DMS79 (cell line): ENCODE measurements around the gene PTPRCAP.
A peak's percentile ranks its signal among the peaks of the same experiment; 100 is the strongest.

Experiments used
- DNase-seq: peaks from one replicate; lab custom pipeline; 2025; lab: John Stamatoyannopoulos, UW

The PTPRCAP gene

DNA sequence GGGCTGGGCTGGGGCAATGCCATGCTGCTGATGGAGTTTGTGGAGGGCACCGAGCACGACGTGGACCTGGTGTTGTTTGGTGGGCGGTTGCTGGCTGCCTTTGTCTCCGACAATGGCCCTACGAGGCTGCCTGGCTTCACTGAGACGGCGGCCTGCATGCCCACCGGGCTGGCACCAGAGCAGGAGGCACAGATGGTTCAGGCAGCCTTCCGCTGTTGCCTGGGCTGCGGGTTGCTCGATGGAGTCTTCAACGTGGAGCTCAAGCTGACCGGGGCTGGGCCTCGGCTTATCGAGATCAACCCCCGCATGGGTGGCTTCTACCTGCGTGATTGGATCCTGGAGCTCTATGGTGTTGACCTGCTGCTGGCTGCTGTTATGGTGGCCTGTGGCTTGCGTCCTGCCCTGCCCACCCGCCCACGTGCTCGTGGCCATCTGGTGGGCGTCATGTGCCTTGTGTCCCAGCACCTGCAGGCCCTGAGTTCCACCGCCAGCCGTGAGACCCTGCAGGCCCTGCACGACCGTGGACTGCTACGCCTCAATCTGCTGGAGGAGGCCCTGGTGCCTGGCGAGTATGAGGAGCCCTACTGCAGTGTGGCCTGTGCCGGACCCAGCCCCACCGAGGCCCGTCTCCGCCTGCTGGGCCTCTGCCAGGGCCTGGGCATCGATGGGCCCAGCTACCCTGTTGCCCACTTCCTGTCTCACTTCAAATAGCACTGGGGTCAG lies 13.4 kb downstream of the PTPRCAP start:
- DNase-seq: no peak

DNA sequence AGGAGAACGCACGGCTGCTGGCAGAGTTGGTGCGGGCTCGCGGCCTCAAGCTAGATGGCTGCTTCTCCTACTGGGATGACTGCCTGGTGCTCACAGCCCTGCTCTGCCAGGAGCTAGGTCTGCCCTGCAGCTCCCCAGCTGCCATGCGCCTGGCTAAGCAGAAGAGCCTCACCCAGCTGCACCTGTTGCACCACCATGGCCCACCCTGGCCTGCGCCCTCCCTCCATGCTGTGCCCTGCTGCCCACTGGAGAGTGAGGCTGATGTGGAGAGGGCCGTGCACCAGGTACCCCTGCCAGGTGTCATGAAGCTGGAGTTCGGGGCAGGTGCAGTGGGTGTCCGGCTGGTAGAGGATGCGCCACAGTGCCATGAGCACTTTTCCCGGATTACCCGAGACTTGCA lies 14.0 kb downstream of the PTPRCAP start:
- DNase-seq: no peak

- no peak for DNase-seq
Measured at GRCh38 chr11:67422891-67423290, 14.6 kb downstream of the PTPRCAP start.

DNA sequence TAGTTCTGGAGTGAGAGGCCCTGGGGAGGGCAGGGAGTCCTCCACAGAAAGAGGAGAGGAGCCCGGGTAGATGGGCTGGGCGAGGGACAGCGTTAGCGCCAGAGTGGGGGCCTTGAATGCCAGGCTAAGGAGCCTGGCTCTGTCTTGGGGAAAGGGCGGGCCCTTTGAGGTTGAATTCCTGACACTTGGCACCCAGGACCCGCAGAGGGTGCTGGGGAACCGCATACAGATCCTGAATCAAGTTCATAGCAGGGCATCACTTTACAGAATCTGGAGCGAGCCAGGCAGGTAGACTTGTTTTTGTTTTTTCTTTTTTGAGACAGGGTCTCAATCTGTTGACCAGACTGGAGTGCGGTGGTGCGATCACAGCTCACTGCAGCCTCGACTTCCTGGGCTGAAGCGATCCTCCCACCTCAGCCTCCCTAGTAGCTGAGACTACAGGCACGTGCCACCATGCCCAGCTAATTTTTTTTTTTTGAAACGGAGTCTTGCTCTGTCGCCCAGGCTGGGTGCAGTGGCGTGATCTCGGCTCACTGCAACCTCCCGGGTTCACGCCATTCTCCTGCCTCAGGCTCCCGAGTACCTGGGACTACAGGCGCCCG lies 16.0 kb downstream of the PTPRCAP start:
- no peak for DNase-seq

DNA sequence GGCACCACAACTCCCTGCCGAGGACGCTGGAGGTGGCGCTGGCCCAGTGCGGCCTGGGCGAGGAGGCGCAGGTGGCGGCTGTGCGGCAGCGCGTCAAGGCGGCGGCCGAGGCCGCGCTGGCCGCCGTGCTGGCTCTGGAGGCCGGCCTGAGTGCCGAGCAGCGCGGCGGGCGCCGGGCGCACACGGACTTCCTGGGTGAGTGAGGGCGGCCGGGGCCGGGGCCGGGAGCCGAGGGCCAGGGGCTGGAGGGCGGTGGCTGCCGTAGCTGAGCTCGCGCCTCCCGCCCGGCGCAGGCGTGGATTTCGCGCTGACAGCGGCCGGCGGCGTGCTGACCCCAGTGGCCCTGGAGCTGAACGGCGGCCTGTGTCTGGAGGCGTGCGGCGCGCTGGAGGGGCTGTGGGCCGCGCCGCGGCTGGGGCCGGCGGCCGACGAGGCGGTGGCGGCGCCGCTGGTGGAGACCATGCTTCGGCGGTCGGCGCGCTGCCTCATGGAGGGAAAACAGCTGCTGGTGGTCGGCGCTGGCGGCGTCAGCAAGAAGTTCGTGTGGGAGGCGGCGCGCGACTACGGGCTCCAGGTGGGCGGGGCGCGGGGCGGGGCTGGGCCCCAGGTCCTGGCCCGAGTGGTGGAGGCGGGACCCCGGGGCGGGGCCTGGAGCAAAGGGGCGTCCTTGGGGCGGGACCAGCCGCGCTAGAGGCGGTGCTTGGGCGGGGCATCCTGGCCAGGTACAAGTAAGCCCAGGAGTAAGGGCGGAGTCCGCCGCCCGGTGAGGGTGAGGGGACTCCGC lies 16.6 kb downstream of the PTPRCAP start:
- peak; percentile 82 for DNase-seq

DNA sequence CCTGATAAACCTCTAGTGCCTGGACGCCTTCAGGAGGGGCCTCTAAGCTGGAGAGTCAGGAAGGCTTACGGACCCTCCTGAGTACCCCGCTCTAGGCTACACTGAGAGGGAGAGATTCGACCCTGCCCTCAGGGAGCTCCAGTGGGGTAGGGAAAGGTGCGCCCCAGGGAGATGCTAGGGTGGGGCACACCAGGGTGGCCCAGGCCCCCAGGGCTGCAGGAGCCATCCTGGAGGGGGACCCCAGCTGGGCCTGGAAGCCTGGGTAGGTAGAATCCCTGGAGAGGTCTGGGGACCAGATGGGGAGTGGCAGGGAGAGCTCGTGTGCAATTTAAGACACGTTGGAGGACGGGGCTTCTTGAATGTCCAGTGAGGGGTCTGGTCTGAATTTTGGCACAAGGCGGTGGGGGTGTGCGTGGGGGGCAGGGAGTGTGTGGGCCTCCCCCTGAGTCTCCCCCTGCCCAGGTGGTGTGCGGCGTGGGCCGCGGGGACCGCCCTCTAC lies 17.3 kb downstream of the PTPRCAP start:
- no peak for DNase-seq

DNA sequence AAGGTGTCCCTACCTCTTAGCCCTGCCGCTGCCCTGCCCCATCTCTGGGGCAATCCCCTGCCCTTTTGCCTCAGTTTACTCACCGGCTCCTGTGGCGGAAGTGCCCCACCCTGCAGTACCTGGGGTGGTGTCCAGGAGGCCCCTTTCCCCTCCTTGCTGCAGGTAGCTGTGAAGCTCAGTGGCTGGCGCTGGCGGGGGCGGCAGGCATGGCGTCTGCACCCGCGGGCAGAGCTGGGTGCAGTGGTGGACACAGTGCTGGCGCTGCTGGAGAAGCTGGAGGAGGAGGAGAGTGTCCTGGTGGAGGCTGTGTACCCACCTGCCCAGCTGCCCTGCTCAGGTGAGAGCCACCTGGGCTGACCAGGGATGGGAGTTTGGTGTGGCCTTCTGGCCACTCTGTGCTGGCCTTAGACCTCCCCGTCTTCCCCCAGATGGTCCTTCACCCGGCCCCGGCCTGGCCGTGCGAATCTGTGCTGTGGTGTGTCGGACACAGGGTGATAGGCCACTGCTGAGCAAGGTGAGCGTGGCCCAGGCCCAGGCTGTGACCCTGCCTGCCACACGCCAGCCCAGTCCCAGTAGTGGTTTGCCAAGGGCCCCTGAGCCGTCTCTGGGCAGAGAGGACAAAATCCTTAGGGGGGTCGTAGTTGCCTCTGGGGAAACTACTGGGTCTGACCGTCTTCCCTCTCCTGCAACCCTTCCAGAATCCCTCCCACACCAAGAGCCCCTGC lies 18.0 kb downstream of the PTPRCAP start:
- no peak for DNase-seq

- peak; percentile 47 for DNase-seq
Measured at GRCh38 chr11:67418476-67419281, 18.8 kb downstream of the PTPRCAP start.

- DNase-seq: no peak
Measured at GRCh38 chr11:67417425-67417824, 20.1 kb downstream of the PTPRCAP start.

GRCh38 chr11:67416416-67417335 lies 20.8 kb downstream of the PTPRCAP start:
- peak; percentile 9 for DNase-seq

GRCh38 chr11:67415501-67416304 lies 21.8 kb downstream of the PTPRCAP start, which contains the start of gene CARNS1:
Gene CARNS1 (plus strand): TSS chr11:67415678. CDS start chr11:67416200, 522 bp downstream.
- peak; percentile 11 for DNase-seq

- DNase-seq: no peak
Measured at GRCh38 chr11:67413266-67413849, 24.1 kb downstream of the PTPRCAP start.

GRCh38 chr11:67412495-67413179 lies 24.8 kb downstream of the PTPRCAP start:
- DNase-seq: no peak

DNA sequence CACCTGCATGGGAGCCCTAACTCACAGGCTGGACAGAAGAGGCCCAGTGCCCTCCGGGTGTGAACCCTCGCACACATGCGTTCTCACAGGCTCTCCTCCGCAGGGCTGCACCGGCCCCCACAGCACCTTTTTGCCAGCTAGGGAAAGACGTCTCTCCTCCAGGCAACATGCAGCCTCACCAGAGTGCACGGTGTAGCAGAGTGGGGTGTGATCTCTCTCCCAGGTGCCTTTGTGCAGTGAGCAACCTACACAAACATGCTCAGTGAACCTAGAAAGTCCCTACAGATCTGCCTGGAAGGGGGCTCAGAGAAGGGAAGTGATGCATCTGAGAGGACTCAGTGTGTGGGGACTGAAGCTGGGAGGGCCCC lies 25.7 kb downstream of the PTPRCAP start:
- no peak for DNase-seq

- DNase-seq: no peak
Measured at GRCh38 chr11:67410984-67411784, 26.3 kb downstream of the PTPRCAP start.

GRCh38 chr11:67410369-67410831 lies 27.1 kb downstream of the PTPRCAP start:
- DNase-seq: no peak

DNA sequence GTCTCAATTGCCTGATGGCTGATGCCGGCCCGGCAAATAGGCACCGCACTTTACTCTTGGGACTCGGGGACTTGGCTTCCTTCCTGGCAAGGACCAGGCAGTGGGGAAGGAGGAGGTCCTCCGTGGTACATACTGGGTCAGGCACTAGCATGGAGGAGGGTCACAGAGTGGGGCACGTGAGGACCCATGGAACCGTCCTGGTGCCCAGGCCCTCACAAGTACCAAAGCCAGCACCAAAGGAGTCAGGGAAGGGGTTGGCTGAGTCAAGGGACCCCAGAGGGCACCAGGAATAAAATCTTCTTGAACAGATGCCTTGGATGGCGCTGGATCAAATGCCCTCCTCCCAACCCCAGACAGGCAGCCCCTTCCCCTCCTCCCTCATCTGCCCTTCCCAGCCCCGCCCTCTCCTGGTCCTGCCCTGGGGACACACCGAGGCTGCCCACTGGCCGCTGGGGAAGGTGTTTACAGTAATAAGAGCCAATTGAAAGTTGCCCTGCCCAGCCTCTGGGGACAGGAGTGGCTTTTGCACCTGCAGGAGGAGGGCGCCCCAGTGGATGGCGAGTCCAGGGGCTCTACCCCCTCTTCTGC lies 27.6 kb downstream of the PTPRCAP start:
- no peak for DNase-seq
